SK-N-SH (cell line): Measurements from ENCODE around the gene SLC22A23. TPM values are rescaled to one million over a fixed set of nuclear protein-coding genes. Genes with fewer than 3 reads are reported as not detected.

Source experiments
- CTCF ChIA-PET: fragments of 300-600, 350-600 bp; formaldehyde crosslinking; extraction: SDS; loops from one replicate; lab custom pipeline; 2021; lab: Yijun Ruan, JAX
- POLR2A ChIA-PET: fragments of 350-600 bp; sonication (Branson Sonifier 250); formaldehyde crosslinking; extraction: SDS; loops from one replicate; lab custom pipeline; 2020; ENCODE audit warnings: antibody characterized with exemption, inconsistent platforms; lab: Yijun Ruan, JAX
- DNase-seq: peaks from one replicate; pipeline ENCODE4 v3.0.0; 2012
- H2AFZ ChIP-seq: fragments of 200-600 bp; sonication (generic); 2 replicates; pipeline ENCODE4 v1.8.1; 2016; ENCODE audit warnings: antibody characterized with exemption, mild to moderate bottlenecking, low read depth
- H3F3A ChIP-seq: fragments of 200-600 bp; sonication (generic); replicated peaks from 2 replicates; pipeline ENCODE3; 2016; ENCODE audit warnings: antibody characterized with exemption, mild to moderate bottlenecking; ENCODE audit not compliant: insufficient read depth
- H3K27ac ChIP-seq, 2 experiments: fragments of 200-500 bp in 1 of 2; fragments of 200-600 bp in 1 of 2; sonication (Bioruptor generic) in 1 of 2; sonication (generic), shearing (Covaris generic) in 1 of 2; 2 replicates each; pipeline versions ENCODE4 v1.5.1 to v1.6.1; 2014 to 2016; ENCODE audit warnings: low read depth in 2 of 2, inconsistent platforms in 1 of 2, low read length in 1 of 2, mild to moderate bottlenecking in 1 of 2, mixed read lengths in 1 of 2
- H3K27me3 ChIP-seq: fragments of 200-600 bp; sonication (generic), shearing (Covaris generic); 2 replicates; pipeline ENCODE4 v1.6.1; 2016; ENCODE audit warnings: mixed run types; ENCODE audit not compliant: insufficient read depth
- H3K36me3 ChIP-seq, 2 experiments: fragments of 200-500 bp in 1 of 2; fragments of 200-600 bp in 1 of 2; sonication (Bioruptor generic) in 1 of 2; sonication (generic) in 1 of 2; replicated peaks in 1 of 2; 2 replicates each; pipeline versions ENCODE3 to v1.5.1; 2014 to 2016; ENCODE audit warnings: low read length in 1 of 2, mild to moderate bottlenecking in 1 of 2; ENCODE audit not compliant: insufficient read depth in 2 of 2, control insufficient read depth in 1 of 2
- H3K4me1 ChIP-seq, 2 experiments: fragments of 200-500 bp in 1 of 2; fragments of 200-600 bp in 1 of 2; sonication (Bioruptor generic) in 1 of 2; sonication (generic), shearing (Covaris generic) in 1 of 2; 2 replicates each; pipeline versions ENCODE4 v1.5.1 to v1.6.1; 2014 to 2016; ENCODE audit warnings: low read depth in 1 of 2, low read length in 1 of 2, mixed run types in 1 of 2; ENCODE audit not compliant: insufficient read depth in 2 of 2, control insufficient read depth in 1 of 2
- H3K4me2 ChIP-seq: fragments of 200-600 bp; sonication (generic), shearing (Covaris generic); 2 replicates; pipeline ENCODE4 v1.6.1; 2017; ENCODE audit warnings: mixed run types
- H3K4me3 ChIP-seq, 2 experiments: fragments of 200-500 bp in 1 of 2; fragments of 200-600 bp in 1 of 2; sonication (Bioruptor generic) in 1 of 2; sonication (generic), shearing (Covaris generic) in 1 of 2; 2 replicates each; pipeline versions ENCODE4 v1.5.1 to v1.8.1; 2014 to 2016; ENCODE audit warnings: low read depth in 2 of 2, inconsistent platforms in 1 of 2, low read length in 1 of 2, mild to moderate bottlenecking in 1 of 2, mixed read lengths in 1 of 2, moderate library complexity in 1 of 2
- H3K79me2 ChIP-seq: fragments of 200-600 bp; sonication (generic); 2 replicates; pipeline ENCODE4 v1.8.1; 2017; ENCODE audit warnings: mild to moderate bottlenecking; ENCODE audit not compliant: insufficient read depth
- H3K9ac ChIP-seq: fragments of 200-600 bp; sonication (generic); 2 replicates; pipeline ENCODE4 v1.6.1; 2017; ENCODE audit warnings: mixed run types
- H3K9me2 ChIP-seq: fragments of 200-600 bp; sonication (generic); 2 replicates; pipeline ENCODE4 v1.6.1; 2017; ENCODE audit warnings: mixed run types
- H3K9me3 ChIP-seq: fragments of 200-600 bp; sonication (generic); 2 replicates; pipeline ENCODE4 v1.6.1; 2017; ENCODE audit warnings: mixed run types, mild to moderate bottlenecking, moderate library complexity
- H4K20me1 ChIP-seq: fragments of 200-600 bp; sonication (generic); 2 replicates; pipeline ENCODE4 v1.6.1; 2017; ENCODE audit warnings: mild to moderate bottlenecking, mixed run types; ENCODE audit not compliant: insufficient read depth
- CTCF ChIP-seq: fragments of 200-600 bp; sonication (generic); IDR thresholded peaks from 2 replicates; pipeline ENCODE4 v1.6.1; 2017; ENCODE audit warnings: antibody characterized with exemption, mild to moderate bottlenecking, moderate library complexity
- EZH2phosphoT487 ChIP-seq: fragments of 200-600 bp; sonication (generic); IDR thresholded peaks from 2 replicates; pipeline ENCODE4 v1.6.1; 2017; ENCODE audit warnings: low read depth, mixed run types, mild to moderate bottlenecking, antibody characterized with exemption, moderate library complexity, borderline replicate concordance
- FOXJ3 ChIP-seq: sonication (generic); formaldehyde crosslinking; IDR thresholded peaks from 2 replicates; pipeline ENCODE4 v1.5.1; 2020; ENCODE audit warnings: mild to moderate bottlenecking, missing genetic modification reagents
- GABPA ChIP-seq: IDR thresholded peaks from 2 replicates; pipeline ENCODE4 v1.4.0; 2012; ENCODE audit warnings: low read depth, mild to moderate bottlenecking
- MEF2A ChIP-seq: IDR thresholded peaks from 2 replicates; pipeline ENCODE4 v1.4.0; 2012; ENCODE audit warnings: low read depth, borderline replicate concordance
- NFIC ChIP-seq: IDR thresholded peaks from 2 replicates; pipeline ENCODE4 v1.4.0; 2012; ENCODE audit warnings: borderline replicate concordance
- NRF1 ChIP-seq: IDR thresholded peaks from 2 replicates; pipeline ENCODE4 v1.6.1; 2012; ENCODE audit warnings: low read depth, mild to moderate bottlenecking, low read length
- PBX3 ChIP-seq: IDR thresholded peaks from 2 replicates; pipeline ENCODE4; 2012
- POLR2AphosphoS5 ChIP-seq: IDR thresholded peaks from 2 replicates; pipeline ENCODE4 v1.6.1; 2012; ENCODE audit warnings: low read depth, low read length
- RAD21 ChIP-seq: IDR thresholded peaks from 2 replicates; pipeline ENCODE4 v1.6.1; 2012; ENCODE audit warnings: mild to moderate bottlenecking, low read length
- RFX5 ChIP-seq: IDR thresholded peaks from 2 replicates; pipeline ENCODE4 v1.6.1; 2012; ENCODE audit warnings: mild to moderate bottlenecking, improper control_type of control experiment, low read length
- SIN3A ChIP-seq: IDR thresholded peaks from 2 replicates; pipeline ENCODE4 v1.6.1; 2012; ENCODE audit warnings: low read depth, mild to moderate bottlenecking, low read length, moderate library complexity, borderline replicate concordance
- SMC3 ChIP-seq: IDR thresholded peaks from 2 replicates; pipeline ENCODE4 v1.6.1; 2012; ENCODE audit warnings: low read depth, low read length, improper control_type of control experiment
- WGBS: methylation state at CpG from one replicate; pipeline ENCODE4 v1.1.6; 2017; ENCODE audit warnings: low lambda C conversion rate; 5-methylcytosine and 5-hydroxymethylcytosine counted together
- polyA plus RNA-seq, 3 experiments: library from polyadenylated mRNA; depleted of rRNA; stranded (reverse); fragments of >200 nt; gene quantifications; 2 replicates each; pipeline ENCODE4 v1.2.3, GENCODE V29; 2012
- TF ChIP-seq, protein P1 (sequence below): IDR thresholded peaks from 2 replicates; pipeline ENCODE4 v1.6.1; 2012; ENCODE audit warnings: mild to moderate bottlenecking, low read depth, low read length, moderate library complexity

Gene SLC22A23
- polyA plus RNA-seq, 1 of the 3 experiments (the other 2 are of a cell fraction) = not detected

GRCh38 chr6:3240595-3240994, 216.3 kb downstream of the SLC22A23 start:
- 82% methylated on average over 7 of the region's 7 CpGs for WGBS
- CTCF ChIA-PET = interaction anchor here (1.6 to 3.4 kb wide), 3 partner anchors 9 to 11 kb away, joined by 4 to 19 read pairs (median 5); no protein-coding TSS in a partner anchor
- no peak for DNase-seq

GRCh38 chr6:3239110-3239830, 217.6 kb downstream of the SLC22A23 start:
- Histone ChIP-seq H2AFZ (no peak overlapping the region), H3K79me2 (no peaks in the 10 kb centered on the region), H3K9ac (no peak overlapping the region), H3F3A (no peaks in the 10 kb centered on the region), H3K9me2 (no peaks in the 10 kb centered on the region), H3K27ac (no peak overlapping the region), H3K4me2 (no peak overlapping the region), H3K36me3 (no peaks in the 10 kb centered on the region), H3K9me3 (no peaks in the 10 kb centered on the region), H4K20me1 (no peaks in the 10 kb centered on the region), H3K4me3 (no peak overlapping the region), H3K4me1 (no peaks in the 10 kb centered on the region; a peak in 1 of 4 replicates), H3K27me3 (no peaks in the 10 kb centered on the region)
- TF ChIP-seq PBX3 = no peak
- peak; percentile 25; the same call in 1 of the 2 replicates for TF ChIP-seq CTCF
- no peak for TF ChIP-seq NFIC
- DNase-seq = no peak
- POLR2A ChIA-PET = interaction anchor here (0.9 to 1.0 kb wide), 2 partner anchors 8 to 10 kb away, joined by 3 read pairs; no protein-coding TSS in a partner anchor
- WGBS = 89% methylated on average over 12 of the region's 13 CpGs
- CTCF ChIA-PET = interaction anchor here (0.6 to 6.3 kb wide), 6 partner anchors 8 to 96 kb away, joined by 3 to 25 read pairs (median 4); partner anchors contain the start of gene PSMG4

More at GRCh38 chr6:3240595-3240994, 216.3 kb downstream of the SLC22A23 start:
- Histone ChIP-seq H3K9me2 (no peaks in the 10 kb centered on the region), H3K79me2 (no peaks in the 10 kb centered on the region), H2AFZ (no peak overlapping the region), H3K27me3 (no peaks in the 10 kb centered on the region), H3F3A (no peaks in the 10 kb centered on the region), H4K20me1 (no peaks in the 10 kb centered on the region), H3K9me3 (no peaks in the 10 kb centered on the region), H3K36me3 (no peaks in the 10 kb centered on the region), H3K27ac (no peak overlapping the region), H3K4me3 (no peak overlapping the region), H3K4me1 (no peaks in the 10 kb centered on the region), H3K9ac (no peak overlapping the region), H3K4me2 (no peak overlapping the region)
- POLR2A ChIA-PET = interaction anchor here (0.8 kb wide), 1 partner anchor 14 kb away, joined by 3 read pairs; no protein-coding TSS in a partner anchor
- TF ChIP-seq MEF2A (no peak), SMC3 (no peak), FOXJ3 (CRISPR knock-in tag) (no peak), GABPA (no peak), POLR2AphosphoS5 (no peak), SIN3A (no peak), EZH2phosphoT487 (no peak), NRF1 (no peak), RAD21 (no peak), RFX5 (no peak)
- TF ChIP-seq, protein P1, sequence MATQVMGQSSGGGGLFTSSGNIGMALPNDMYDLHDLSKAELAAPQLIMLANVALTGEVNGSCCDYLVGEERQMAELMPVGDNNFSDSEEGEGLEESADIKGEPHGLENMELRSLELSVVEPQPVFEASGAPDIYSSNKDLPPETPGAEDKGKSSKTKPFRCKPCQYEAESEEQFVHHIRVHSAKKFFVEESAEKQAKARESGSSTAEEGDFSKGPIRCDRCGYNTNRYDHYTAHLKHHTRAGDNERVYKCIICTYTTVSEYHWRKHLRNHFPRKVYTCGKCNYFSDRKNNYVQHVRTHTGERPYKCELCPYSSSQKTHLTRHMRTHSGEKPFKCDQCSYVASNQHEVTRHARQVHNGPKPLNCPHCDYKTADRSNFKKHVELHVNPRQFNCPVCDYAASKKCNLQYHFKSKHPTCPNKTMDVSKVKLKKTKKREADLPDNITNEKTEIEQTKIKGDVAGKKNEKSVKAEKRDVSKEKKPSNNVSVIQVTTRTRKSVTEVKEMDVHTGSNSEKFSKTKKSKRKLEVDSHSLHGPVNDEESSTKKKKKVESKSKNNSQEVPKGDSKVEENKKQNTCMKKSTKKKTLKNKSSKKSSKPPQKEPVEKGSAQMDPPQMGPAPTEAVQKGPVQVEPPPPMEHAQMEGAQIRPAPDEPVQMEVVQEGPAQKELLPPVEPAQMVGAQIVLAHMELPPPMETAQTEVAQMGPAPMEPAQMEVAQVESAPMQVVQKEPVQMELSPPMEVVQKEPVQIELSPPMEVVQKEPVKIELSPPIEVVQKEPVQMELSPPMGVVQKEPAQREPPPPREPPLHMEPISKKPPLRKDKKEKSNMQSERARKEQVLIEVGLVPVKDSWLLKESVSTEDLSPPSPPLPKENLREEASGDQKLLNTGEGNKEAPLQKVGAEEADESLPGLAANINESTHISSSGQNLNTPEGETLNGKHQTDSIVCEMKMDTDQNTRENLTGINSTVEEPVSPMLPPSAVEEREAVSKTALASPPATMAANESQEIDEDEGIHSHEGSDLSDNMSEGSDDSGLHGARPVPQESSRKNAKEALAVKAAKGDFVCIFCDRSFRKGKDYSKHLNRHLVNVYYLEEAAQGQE = no peak
